Adipocyte (in vitro differentiated cells): Measurements from ENCODE around the gene RGS18.
A peak's percentile ranks its signal among the peaks of the same experiment; 100 is the strongest.
"Not testable (repeated sequence)": the region's sequence is repeated elsewhere in the genome, so short reads cannot be mapped to it uniquely, and the experiment has no call there.

Experiments used
- DNase-seq: peaks from one replicate; pipeline ENCODE4 v3.0.0-alpha.2; 2015; ENCODE audit warnings: low read depth
- H3K27me3 ChIP-seq: replicated peaks from 2 replicates; pipeline ENCODE4 v1.7.0; 2013; ENCODE audit warnings: mild to moderate bottlenecking, low read length, moderate library complexity; ENCODE audit not compliant: control insufficient read depth, insufficient read depth
- H3K36me3 ChIP-seq: 2 replicates; pipeline ENCODE4 v1.7.0; 2013; ENCODE audit warnings: low read length, mild to moderate bottlenecking, moderate library complexity; ENCODE audit not compliant: control insufficient read depth, insufficient read depth, severe bottlenecking
- H3K4me1 ChIP-seq: 2 replicates; pipeline ENCODE4 v1.7.0; 2013; ENCODE audit warnings: mild to moderate bottlenecking, low read length, moderate library complexity; ENCODE audit not compliant: control insufficient read depth, insufficient read depth
- H3K4me3 ChIP-seq: 2 replicates; pipeline ENCODE4 v1.7.0; 2013; ENCODE audit warnings: mild to moderate bottlenecking, low read length, moderate library complexity
- H3K9ac ChIP-seq: 2 replicates; pipeline ENCODE4 v1.7.0; 2013; ENCODE audit warnings: mild to moderate bottlenecking, low read length, moderate library complexity
- H3K9me3 ChIP-seq: 2 replicates; pipeline ENCODE4 v1.7.0; 2013; ENCODE audit warnings: mild to moderate bottlenecking, low read length, moderate library complexity; ENCODE audit not compliant: control insufficient read depth

Gene RGS18

GRCh38 chr1:192165002-192165401, 6.7 kb downstream of the RGS18 start:
- not testable (repeated sequence) for H3K9ac ChIP-seq, H3K9me3 ChIP-seq, H3K27me3 ChIP-seq, H3K36me3 ChIP-seq, H3K4me1 ChIP-seq, H3K4me3 ChIP-seq, DNase-seq

- no peak overlapping the region for H3K4me3 ChIP-seq
- no peaks in the 10 kb centered on the region for H3K27me3 ChIP-seq
- no peak for DNase-seq
- no peaks in the 10 kb centered on the region for H3K36me3 ChIP-seq
- no peak overlapping the region for H3K9ac ChIP-seq
- peaks cover 2% of the 10 kb centered on the region for H3K9me3 ChIP-seq
- H3K4me1 ChIP-seq: no peaks in the 10 kb centered on the region
Measured at GRCh38 chr1:192167011-192167410, 8.7 kb downstream of the RGS18 start.

DNA sequence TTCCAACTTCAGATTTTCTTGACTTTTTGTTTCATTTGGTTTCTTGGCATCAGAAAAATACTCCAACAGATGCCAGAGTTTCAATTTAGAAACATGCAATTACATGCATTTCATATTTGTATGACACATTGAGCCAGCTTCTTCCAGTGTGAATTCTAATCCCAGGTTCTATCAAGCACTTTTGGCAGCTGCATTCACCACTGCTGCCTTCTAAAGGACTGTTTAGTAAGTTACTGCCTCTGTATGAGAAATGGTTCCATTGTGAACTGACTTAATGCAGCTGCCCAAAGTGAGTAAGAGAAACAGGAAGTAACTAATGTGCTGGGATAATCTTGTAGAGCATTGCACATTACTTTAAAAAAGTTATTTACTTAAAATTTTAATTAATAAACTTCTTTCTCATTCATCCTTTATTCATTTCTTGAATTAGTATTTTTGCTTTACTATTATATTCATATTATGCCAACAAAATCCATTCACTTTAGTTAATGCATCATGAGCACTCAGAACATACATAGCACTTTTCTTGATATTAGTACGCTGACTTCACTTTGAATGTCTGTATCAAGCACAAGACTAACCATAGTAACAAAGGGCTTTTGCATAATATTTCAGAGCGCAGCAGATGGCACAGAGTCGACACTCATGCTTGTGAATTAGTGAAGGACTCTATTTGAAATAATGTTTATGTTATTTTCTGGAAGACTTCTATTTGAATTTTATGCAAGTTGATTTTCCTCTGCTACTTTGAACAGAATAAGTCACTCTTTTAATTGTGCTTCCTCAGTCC, 9.8 kb downstream of the RGS18 start:
- H3K9me3 ChIP-seq: peaks cover 2% of the 10 kb centered on the region
- H3K36me3 ChIP-seq: no peaks in the 10 kb centered on the region
- H3K9ac ChIP-seq: no peak overlapping the region
- H3K4me1 ChIP-seq: no peaks in the 10 kb centered on the region
- no peak overlapping the region for H3K4me3 ChIP-seq
- no peaks in the 10 kb centered on the region for H3K27me3 ChIP-seq
- DNase-seq: peak; percentile 8

DNA sequence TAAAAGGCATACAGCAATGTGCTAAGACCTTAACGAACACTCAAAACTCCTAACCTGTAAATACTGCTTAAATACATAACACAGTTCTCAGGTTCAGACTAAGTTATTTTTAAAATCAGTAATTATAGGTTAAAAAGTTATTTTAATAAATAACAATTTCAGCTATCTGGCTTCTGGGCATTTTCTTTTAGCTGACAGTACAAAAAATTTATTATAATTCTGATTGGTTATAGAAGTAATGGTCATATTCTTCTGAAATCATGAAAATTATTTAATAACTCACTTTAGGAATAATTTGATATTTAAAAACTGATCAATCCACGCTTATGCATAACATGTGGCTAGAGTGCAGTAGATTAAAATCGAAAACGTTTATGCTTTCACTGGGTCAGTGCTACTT, 10.7 kb downstream of the RGS18 start:
- Histone ChIP-seq H3K36me3 (no peaks in the 10 kb centered on the region), H3K9ac (no peak overlapping the region), H3K4me3 (no peak overlapping the region), H3K4me1 (no peaks in the 10 kb centered on the region), H3K9me3 (peaks cover 2% of the 10 kb centered on the region), H3K27me3 (no peaks in the 10 kb centered on the region)
- DNase-seq: no peak

GRCh38 chr1:192170196-192170984, 12.1 kb downstream of the RGS18 start:
- no peak for DNase-seq
- Histone ChIP-seq H3K9me3 (no peaks in the 10 kb centered on the region), H3K4me3 (no peak overlapping the region), H3K36me3 (no peaks in the 10 kb centered on the region), H3K9ac (no peak overlapping the region), H3K27me3 (no peaks in the 10 kb centered on the region), H3K4me1 (no peaks in the 10 kb centered on the region)

- Histone ChIP-seq H3K9ac (no peak overlapping the region), H3K27me3 (no peaks in the 10 kb centered on the region), H3K36me3 (no peaks in the 10 kb centered on the region), H3K9me3 (no peaks in the 10 kb centered on the region), H3K4me1 (no peaks in the 10 kb centered on the region), H3K4me3 (no peak overlapping the region)
- DNase-seq: no peak
Measured at GRCh38 chr1:192171123-192171522, 12.9 kb downstream of the RGS18 start.

DNA sequence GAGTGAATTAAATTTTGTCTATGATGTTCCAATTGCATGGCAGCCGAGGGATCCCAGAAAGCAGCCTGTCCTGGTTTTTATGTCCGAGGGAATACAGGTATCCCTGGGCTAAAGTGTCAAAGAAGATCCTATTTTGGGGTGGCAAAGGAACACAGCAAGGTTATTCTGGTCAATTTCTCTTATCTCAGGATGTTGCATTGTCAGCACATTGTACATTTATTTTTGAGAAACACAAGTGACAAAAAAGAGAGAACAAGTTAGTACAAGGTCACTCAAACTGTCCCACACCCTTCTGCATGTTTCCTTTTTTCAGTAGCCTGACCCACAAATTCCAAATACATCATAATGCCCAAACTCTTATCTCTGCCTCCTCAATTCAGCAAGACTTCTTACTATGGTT, 17.7 kb downstream of the RGS18 start:
- DNase-seq: no peak
- Histone ChIP-seq H3K4me3 (no peak overlapping the region), H3K9me3 (no peaks in the 10 kb centered on the region), H3K9ac (no peak overlapping the region), H3K36me3 (no peaks in the 10 kb centered on the region), H3K27me3 (no peaks in the 10 kb centered on the region), H3K4me1 (no peaks in the 10 kb centered on the region)

DNA sequence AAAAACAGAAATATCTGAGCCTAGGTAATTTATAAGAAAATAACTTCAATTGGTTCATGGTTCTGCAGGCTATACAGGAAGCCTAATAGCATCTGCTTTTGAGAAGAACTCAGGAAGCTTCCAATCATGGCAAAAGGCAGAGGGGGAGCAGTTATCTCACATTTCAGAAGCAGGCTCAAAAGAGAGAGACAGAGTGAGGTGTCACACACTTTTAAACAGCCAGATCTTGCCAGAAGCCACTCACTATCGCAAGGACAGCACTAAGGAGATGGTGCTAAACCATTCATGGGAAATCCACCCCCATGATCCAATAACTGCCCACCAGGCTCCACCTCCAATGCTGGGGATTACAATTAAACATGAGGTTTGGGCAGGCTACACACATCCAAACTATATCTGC, 25.5 kb downstream of the RGS18 start:
- no peaks in the 10 kb centered on the region for H3K4me1 ChIP-seq
- no peaks in the 10 kb centered on the region for H3K36me3 ChIP-seq
- no peak overlapping the region for H3K4me3 ChIP-seq
- DNase-seq: no peak
- H3K9me3 ChIP-seq: no peaks in the 10 kb centered on the region
- H3K9ac ChIP-seq: no peak overlapping the region
- H3K27me3 ChIP-seq: no peaks in the 10 kb centered on the region

DNA sequence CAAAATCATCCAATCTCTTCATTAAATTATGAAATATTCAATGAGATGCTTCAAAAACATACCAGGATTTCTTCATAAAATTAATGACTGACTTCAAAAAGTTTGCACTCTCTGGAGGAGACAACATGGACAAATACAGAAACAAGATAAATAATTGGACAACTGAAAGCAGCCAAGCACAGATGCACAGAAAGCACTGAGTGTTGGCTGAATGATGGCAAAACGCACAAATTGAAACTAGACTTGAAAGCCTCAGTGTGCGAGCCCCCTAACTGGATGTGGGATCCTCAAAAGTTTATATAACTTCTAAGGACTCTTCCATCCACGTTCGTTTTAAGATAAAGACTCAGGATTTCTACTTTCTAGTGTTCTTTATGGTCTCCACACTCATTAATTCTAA, 27.9 kb downstream of the RGS18 start:
- no peak for DNase-seq
- H3K9ac ChIP-seq: no peak overlapping the region
- no peaks in the 10 kb centered on the region for H3K27me3 ChIP-seq
- no peaks in the 10 kb centered on the region for H3K9me3 ChIP-seq
- no peak overlapping the region for H3K4me3 ChIP-seq
- H3K36me3 ChIP-seq: no peaks in the 10 kb centered on the region
- H3K4me1 ChIP-seq: no peaks in the 10 kb centered on the region

GRCh38 chr1:192190066-192190465, 31.8 kb downstream of the RGS18 start:
- Histone ChIP-seq H3K27me3 (no peaks in the 10 kb centered on the region), H3K4me3 (no peak overlapping the region), H3K9me3 (no peaks in the 10 kb centered on the region), H3K9ac (no peak overlapping the region), H3K36me3 (no peaks in the 10 kb centered on the region), H3K4me1 (no peaks in the 10 kb centered on the region)
- DNase-seq: no peak

DNA sequence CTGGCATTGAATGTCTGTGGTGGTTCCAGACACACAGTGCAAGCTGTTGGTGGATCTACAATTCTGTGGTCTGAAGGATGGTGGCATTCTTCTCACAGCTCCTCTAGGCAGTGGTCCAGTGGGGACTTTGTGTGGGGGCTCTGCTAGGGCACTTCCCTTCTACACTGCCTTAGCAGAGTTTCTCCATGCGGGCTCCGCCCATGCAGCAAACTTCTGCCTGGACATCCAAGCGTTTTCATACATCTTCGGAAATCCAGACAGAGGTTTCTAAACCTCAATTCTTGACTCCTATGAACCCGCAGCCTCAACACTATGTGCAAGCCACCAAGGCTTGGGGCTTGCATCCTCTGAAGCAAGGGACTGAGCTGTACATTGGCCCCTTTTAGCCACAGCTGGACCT, 43.0 kb downstream of the RGS18 start:
- Histone ChIP-seq H3K9me3 (peaks cover 14% of the 10 kb centered on the region), H3K27me3 (no peaks in the 10 kb centered on the region), H3K9ac (no peak overlapping the region), H3K4me3 (no peak overlapping the region), H3K4me1 (no peaks in the 10 kb centered on the region), H3K36me3 (no peaks in the 10 kb centered on the region)
- DNase-seq: no peak
